Thoracic aorta (tissue), 2 donors: Measurements from ENCODE around the gene ABLIM1. TPM values are rescaled to one million over a fixed set of nuclear protein-coding genes. Genes with fewer than 3 reads are reported as not detected.

ENCODE experiments used
- ATAC-seq: fragments of 150-250 bp; one replicate; pipeline ENCODE4 v1.8.0; 2017; ENCODE audit warnings: low read depth; ENCODE audit not compliant: insufficient number of reproducible peaks, low FRiP score
- DNase-seq: peaks from one replicate; pipeline ENCODE4 v3.0.0-alpha.2; 2020; ENCODE audit warnings: low spot score
- H3K27ac ChIP-seq, 2 donors: fragments of 200-600 bp; sonication (generic); 1 replicate in 1 of 2; 2 replicates in 1 of 2; pipeline ENCODE4 v1.5.1; 2016; ENCODE audit warnings: mild to moderate bottlenecking in 2 of 2, moderate library complexity in 2 of 2
- H3K27me3 ChIP-seq: fragments of 200-600 bp; sonication (generic); replicated peaks from 2 replicates; pipeline ENCODE4 v1.6.0; 2016; ENCODE audit warnings: mild to moderate bottlenecking; ENCODE audit not compliant: insufficient read depth
- H3K36me3 ChIP-seq: fragments of 200-600 bp; sonication (generic); one replicate; pipeline ENCODE4 v1.5.1; 2016
- H3K4me1 ChIP-seq, 2 donors: fragments of 200-600 bp; sonication (generic); 1 replicate in 1 of 2; 2 replicates in 1 of 2; pipeline versions ENCODE4 v1.5.1 to v1.6.0; 2016; ENCODE audit warnings: low read depth in 2 of 2, mild to moderate bottlenecking in 1 of 2; ENCODE audit not compliant: control insufficient read depth in 1 of 2
- H3K4me3 ChIP-seq: fragments of 200-600 bp; sonication (generic); 2 replicates; pipeline ENCODE4 v1.5.1; 2016; ENCODE audit warnings: mild to moderate bottlenecking
- H3K9me3 ChIP-seq: fragments of 200-600 bp; sonication (generic); 2 replicates; pipeline ENCODE4 v1.5.1; 2016
- total RNA-seq, 2 donors: library from RNA; depleted of rRNA; stranded (reverse); fragments of >200 nt; gene quantifications; one replicate each; pipeline versions ENCODE4 v1.1.0 to v1.2.3, GENCODE V29; 2016
- TF ChIP-seq, protein P1 (sequence below): fragments of 200-600 bp; sonication (generic); IDR thresholded peaks from one replicate; pipeline ENCODE4 v1.5.1; 2019; ENCODE audit warnings: antibody characterized with exemption

ABLIM1 gene
- total RNA-seq, 2 donors from 2014 or later: 47.5 to 111 TPM

DNA sequence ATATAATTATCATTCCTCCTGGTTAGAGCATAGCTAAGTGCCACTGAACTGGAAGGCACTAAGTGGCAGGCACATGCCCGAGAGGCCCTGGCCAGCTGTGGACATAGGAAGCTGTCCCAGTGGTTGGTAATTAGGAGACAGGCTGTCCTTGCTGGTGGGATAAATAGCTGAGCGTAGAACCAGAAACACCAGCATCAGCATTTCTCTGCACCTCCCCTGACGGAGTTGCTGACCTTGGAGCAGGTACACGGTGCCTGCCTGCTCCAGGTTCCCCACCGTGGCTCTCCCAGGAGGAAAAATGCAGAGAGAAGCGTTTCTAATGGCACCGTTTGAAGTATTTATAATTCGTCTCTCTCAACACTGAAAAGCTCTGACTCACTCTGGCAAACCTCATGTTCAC lies 5.6 kb upstream of the ABLIM1 start:
- Histone ChIP-seq H3K36me3 (no peaks in the 10 kb centered on the region), H3K27ac (no peak overlapping the region), H3K4me1 (no peaks in the 10 kb centered on the region), H3K9me3 (no peaks in the 10 kb centered on the region), H3K27me3 (no peaks in the 10 kb centered on the region), H3K4me3 (no peak overlapping the region)
- TF ChIP-seq, protein P1, sequence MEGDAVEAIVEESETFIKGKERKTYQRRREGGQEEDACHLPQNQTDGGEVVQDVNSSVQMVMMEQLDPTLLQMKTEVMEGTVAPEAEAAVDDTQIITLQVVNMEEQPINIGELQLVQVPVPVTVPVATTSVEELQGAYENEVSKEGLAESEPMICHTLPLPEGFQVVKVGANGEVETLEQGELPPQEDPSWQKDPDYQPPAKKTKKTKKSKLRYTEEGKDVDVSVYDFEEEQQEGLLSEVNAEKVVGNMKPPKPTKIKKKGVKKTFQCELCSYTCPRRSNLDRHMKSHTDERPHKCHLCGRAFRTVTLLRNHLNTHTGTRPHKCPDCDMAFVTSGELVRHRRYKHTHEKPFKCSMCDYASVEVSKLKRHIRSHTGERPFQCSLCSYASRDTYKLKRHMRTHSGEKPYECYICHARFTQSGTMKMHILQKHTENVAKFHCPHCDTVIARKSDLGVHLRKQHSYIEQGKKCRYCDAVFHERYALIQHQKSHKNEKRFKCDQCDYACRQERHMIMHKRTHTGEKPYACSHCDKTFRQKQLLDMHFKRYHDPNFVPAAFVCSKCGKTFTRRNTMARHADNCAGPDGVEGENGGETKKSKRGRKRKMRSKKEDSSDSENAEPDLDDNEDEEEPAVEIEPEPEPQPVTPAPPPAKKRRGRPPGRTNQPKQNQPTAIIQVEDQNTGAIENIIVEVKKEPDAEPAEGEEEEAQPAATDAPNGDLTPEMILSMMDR: no peak
- ATAC-seq (no peak), DNase-seq (no peak)

DNA sequence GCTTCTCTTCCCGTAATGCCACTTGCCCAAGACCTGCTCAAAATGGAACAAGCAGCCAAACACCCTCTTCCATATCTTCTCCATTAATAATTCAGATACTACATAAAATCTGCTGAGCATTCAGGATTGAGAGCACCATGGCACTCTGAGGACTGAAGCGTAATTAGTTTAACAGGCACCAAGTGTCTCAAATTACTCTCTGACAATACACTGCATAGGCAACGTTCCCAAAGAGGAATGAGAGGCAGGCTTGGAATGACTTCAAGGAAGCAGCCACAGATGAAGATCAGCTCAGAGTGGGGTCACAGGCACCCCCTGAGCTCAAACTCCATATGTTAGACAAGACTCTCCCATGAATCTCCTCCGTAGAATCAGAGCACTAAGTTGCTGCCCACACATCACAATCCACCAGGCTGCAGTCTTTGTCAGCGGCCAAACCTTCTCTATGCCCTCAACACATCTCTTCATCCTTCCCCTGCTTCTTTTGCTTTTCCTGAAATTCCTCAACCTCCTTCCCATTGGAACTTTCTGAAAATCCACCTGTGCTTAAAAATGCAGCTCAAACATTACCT lies 4.7 kb upstream of the ABLIM1 start:
- no peak overlapping the region for H3K27ac ChIP-seq
- TF ChIP-seq, protein P1: no peak
- no peak overlapping the region for H3K4me3 ChIP-seq
- H3K27me3 ChIP-seq: no peaks in the 10 kb centered on the region
- ATAC-seq: no peak
- no peak for DNase-seq
- H3K4me1 ChIP-seq: no peaks in the 10 kb centered on the region
- H3K9me3 ChIP-seq: no peaks in the 10 kb centered on the region
- no peaks in the 10 kb centered on the region for H3K36me3 ChIP-seq

DNA sequence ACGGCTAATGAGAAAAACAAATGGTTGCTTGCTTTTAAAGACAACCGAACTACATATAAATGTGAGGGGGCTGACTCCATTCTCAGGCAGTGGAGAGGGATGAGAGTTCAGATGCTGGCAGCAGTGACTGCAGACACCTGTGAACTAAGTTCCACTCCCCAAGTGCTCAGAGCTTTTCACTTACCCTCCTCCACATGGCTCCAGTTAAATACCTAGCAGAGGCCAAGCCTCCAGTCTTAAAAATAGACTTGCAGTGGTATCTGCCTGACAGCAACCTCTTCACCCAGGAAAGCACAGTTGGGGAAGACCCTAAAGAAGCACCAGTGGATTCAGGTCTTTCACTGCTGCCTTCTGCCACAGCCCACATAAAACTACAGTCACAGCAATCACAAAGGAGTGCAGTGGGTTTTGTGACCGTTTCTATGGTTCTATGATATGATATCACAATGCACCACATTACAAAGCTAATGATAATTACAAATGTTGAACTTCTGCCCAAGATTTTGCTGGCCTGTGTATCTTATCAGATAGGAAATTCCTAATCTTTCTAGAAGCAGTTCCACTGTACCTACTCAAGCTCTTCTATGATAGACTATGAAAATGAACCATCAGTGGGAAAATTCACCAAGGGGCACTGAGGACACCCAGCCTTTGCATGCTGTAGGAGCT lies 3.3 kb upstream of the ABLIM1 start:
- H3K27ac ChIP-seq: no peak overlapping the region
- H3K27me3 ChIP-seq: no peaks in the 10 kb centered on the region
- H3K4me1 ChIP-seq: no peaks in the 10 kb centered on the region
- no peaks in the 10 kb centered on the region for H3K36me3 ChIP-seq
- ATAC-seq (no peak), DNase-seq (no peak)
- TF ChIP-seq, protein P1: no peak
- no peaks in the 10 kb centered on the region for H3K9me3 ChIP-seq
- no peak overlapping the region for H3K4me3 ChIP-seq

DNA sequence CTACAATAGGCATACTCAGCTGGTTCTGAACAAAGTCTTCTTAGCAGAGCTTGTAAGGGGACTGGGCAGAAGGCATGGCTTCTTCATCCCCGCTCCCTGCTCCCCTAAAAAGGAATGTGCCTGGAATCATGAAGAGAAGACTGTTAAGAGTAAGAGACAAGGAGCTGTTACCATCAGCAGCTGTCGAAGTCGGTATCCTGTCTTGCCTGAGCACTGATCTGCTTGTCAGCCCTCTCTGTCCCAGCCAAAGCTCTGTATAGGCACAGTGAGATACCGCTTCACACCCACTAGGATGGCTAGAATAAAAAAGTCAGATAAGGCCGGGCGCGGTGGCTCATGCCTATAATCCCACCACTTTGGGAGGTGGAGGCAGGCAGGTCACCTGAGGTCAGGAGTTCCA lies 2.4 kb downstream of the ABLIM1 start:
- H3K4me3 ChIP-seq: no peak overlapping the region
- no peak overlapping the region for H3K27ac ChIP-seq
- DNase-seq (no peak), ATAC-seq (no peak)
- no peaks in the 10 kb centered on the region for H3K9me3 ChIP-seq
- no peaks in the 10 kb centered on the region for H3K36me3 ChIP-seq
- H3K4me1 ChIP-seq: no peaks in the 10 kb centered on the region
- H3K27me3 ChIP-seq: no peaks in the 10 kb centered on the region
- TF ChIP-seq, protein P1: no peak

DNA sequence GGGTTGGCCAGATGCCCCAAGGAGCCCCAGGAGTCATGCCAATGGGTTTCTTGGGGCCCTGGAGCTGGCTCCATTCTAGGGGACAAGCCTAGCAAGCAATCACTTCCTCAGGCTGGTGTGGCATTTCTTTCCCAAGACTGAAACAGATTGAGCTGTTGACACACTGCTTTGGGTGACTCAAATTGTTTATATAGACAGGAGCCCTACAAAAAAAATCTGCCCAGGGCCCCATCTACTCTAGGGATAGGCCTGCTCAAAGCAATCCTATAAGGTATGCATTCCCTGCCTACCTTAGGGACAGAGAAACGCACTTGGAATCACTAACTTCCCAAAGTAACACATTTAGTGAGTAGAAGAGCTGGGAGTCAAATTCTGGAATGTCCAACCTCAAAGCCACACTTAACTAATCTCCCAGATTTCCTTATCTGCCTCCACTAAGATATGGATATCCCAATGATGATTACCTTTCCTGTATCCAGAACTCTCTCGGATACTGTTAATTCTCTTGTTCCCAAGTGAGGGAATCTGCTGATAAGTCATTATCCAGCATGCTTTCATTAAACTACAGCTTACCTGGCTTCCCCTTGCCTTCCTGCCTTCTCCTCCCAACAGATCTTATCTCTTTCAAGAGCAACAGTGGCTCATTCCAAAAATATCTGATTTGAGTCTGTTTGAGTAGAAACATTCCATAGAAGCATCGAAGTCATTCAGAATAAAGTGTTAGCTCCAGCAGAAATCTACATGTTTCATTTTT lies 3.1 kb downstream of the ABLIM1 start:
- TF ChIP-seq, protein P1: no peak
- no peak overlapping the region for H3K27ac ChIP-seq
- no peaks in the 10 kb centered on the region for H3K27me3 ChIP-seq
- H3K4me1 ChIP-seq: no peaks in the 10 kb centered on the region
- H3K9me3 ChIP-seq: no peaks in the 10 kb centered on the region
- no peak for DNase-seq
- no peak for ATAC-seq
- H3K4me3 ChIP-seq: no peak overlapping the region
- no peaks in the 10 kb centered on the region for H3K36me3 ChIP-seq
